Endothelial cell of umbilical vein (primary cell): Measurements from ENCODE around the gene TYW1. TPM values are rescaled to one million over a fixed set of nuclear protein-coding genes. Genes with fewer than 3 reads are reported as not detected.

ENCODE experiments used
- BruUV-seq: library from RNA; stranded (reverse); fragments of 400-500 nt; replicated peaks from 2 replicates; lab custom pipeline; 2021; lab: Mats Ljungman, UMichigan
- CTCF ChIA-PET: fragments of 300-600, 350-600 bp; sonication (Branson Sonifier 250); formaldehyde crosslinking; loops from one replicate; lab custom pipeline; 2021; ENCODE audit warnings: antibody characterized with exemption, inconsistent platforms; lab: Charles Lee
- POLR2A ChIA-PET: fragments of 300-600, 350-600 bp; sonication (Branson Sonifier 250); formaldehyde crosslinking; loops from one replicate; lab custom pipeline; 2021; ENCODE audit warnings: antibody characterized with exemption, inconsistent platforms; lab: Charles Lee
- DNase-seq: peaks from one replicate; pipeline ENCODE4 v3.0.0-alpha.2; 2011; ENCODE audit warnings: low read depth, low spot score
- FAIRE-seq: peaks from 2 replicates; lab custom pipeline; 2011; peaks lifted over from hg19 to GRCh38; lab: Jason Lieb, UNC
- H2AFZ ChIP-seq: 2 replicates; pipeline ENCODE4 v1.6.0; 2012; ENCODE audit warnings: low read depth, low read length, control low read depth, inconsistent platforms
- H3K27ac ChIP-seq: 2 replicates; pipeline ENCODE4 v1.5.1; 2011; ENCODE audit warnings: low read depth, mild to moderate bottlenecking, control low read depth, low read length, moderate library complexity; ENCODE audit not compliant: insufficient read depth
- H3K27me3 ChIP-seq, 2 experiments: 2 replicates each; pipeline versions ENCODE4 v1.6.0 to v1.6.1; 2011; ENCODE audit warnings: low read length in 2 of 2, mixed read lengths in 1 of 2; ENCODE audit not compliant: control insufficient read depth in 2 of 2, insufficient read depth in 2 of 2
- H3K36me3 ChIP-seq, 2 experiments: 2 replicates in 1 of 2; 3 replicates in 1 of 2; pipeline ENCODE4 v1.5.1; 2011; ENCODE audit warnings: low read length in 2 of 2, mild to moderate bottlenecking in 1 of 2, moderate library complexity in 1 of 2; ENCODE audit not compliant: control insufficient read depth in 2 of 2, insufficient read depth in 2 of 2; ENCODE audit errors: extremely low read depth in 1 of 2
- H3K4me1 ChIP-seq: 3 replicates; pipeline ENCODE4 v1.5.1; 2011; ENCODE audit warnings: mild to moderate bottlenecking, low read length; ENCODE audit not compliant: control insufficient read depth, insufficient read depth; ENCODE audit errors: extremely low read depth
- H3K4me2 ChIP-seq: 2 replicates; pipeline ENCODE4 v1.6.1; 2011; ENCODE audit warnings: low read length, control low read depth, mixed read lengths; ENCODE audit not compliant: insufficient read depth
- H3K4me3 ChIP-seq, 3 experiments: fragments of 200-600 bp in 1 of 3; sonication (generic), shearing (Covaris generic) in 1 of 3; replicated peaks in 1 of 3; 2 replicates each; pipeline ENCODE4 v1.5.1; 2011 to 2016; ENCODE audit warnings: control low read depth in 3 of 3, low read length in 3 of 3, mild to moderate bottlenecking in 2 of 3, inconsistent platforms in 1 of 3, low read depth in 1 of 3, moderate library complexity in 1 of 3; ENCODE audit not compliant: insufficient read depth in 1 of 3
- H3K79me2 ChIP-seq: 2 replicates; pipeline ENCODE4 v1.6.0; 2012; ENCODE audit warnings: low read length, inconsistent platforms; ENCODE audit not compliant: control insufficient read depth, insufficient read depth
- H3K9ac ChIP-seq: replicated peaks from 2 replicates; pipeline ENCODE3; 2011; ENCODE audit warnings: low read length, control low read depth; ENCODE audit not compliant: insufficient read depth; ENCODE audit errors: extremely low read depth
- H3K9me1 ChIP-seq: replicated peaks from 3 replicates; pipeline ENCODE4 v1.6.0; 2011; ENCODE audit warnings: mild to moderate bottlenecking, low read length; ENCODE audit not compliant: control insufficient read depth, insufficient read depth; ENCODE audit errors: extremely low read depth
- H3K9me3 ChIP-seq: replicated peaks from 2 replicates; pipeline ENCODE4 v1.5.1; 2012; ENCODE audit warnings: low read length, inconsistent platforms; ENCODE audit not compliant: control insufficient read depth, insufficient read depth
- H4K20me1 ChIP-seq: replicated peaks from 2 replicates; pipeline ENCODE3; 2011; ENCODE audit warnings: mild to moderate bottlenecking, low read length; ENCODE audit not compliant: control insufficient read depth, insufficient read depth; ENCODE audit errors: extremely low read depth
- CTCF ChIP-seq, 2 donors: IDR thresholded peaks; 1 replicate in 1 of 2; 2 replicates in 1 of 2; pipeline ENCODE4 v1.5.1; 2011; ENCODE audit warnings: low read length in 2 of 2, mild to moderate bottlenecking in 2 of 2, moderate library complexity in 2 of 2, control low read depth in 1 of 2, inconsistent platforms in 1 of 2, low read depth in 1 of 2; ENCODE audit not compliant: insufficient read depth in 1 of 2; ENCODE audit errors: extremely low read depth in 1 of 2
- EZH2 ChIP-seq: IDR thresholded peaks from 2 replicates; pipeline ENCODE4 v1.6.1; 2012; ENCODE audit warnings: borderline replicate concordance, low read depth, mild to moderate bottlenecking, moderate library complexity, low read length, inconsistent platforms; ENCODE audit not compliant: severe bottlenecking
- FOS ChIP-seq: IDR thresholded peaks from 2 replicates; pipeline ENCODE4 v1.6.1; 2011; ENCODE audit warnings: mild to moderate bottlenecking, low read length, moderate library complexity, borderline replicate concordance; ENCODE audit not compliant: insufficient read depth
- GATA2 ChIP-seq: IDR thresholded peaks from 2 replicates; pipeline ENCODE4 v1.7.0; 2011; ENCODE audit warnings: low read depth, mild to moderate bottlenecking, moderate library complexity, mixed read lengths, low read length; ENCODE audit not compliant: insufficient read length, insufficient read depth
- JUN ChIP-seq: IDR thresholded peaks from 2 replicates; pipeline ENCODE4 v1.6.1; 2011; ENCODE audit warnings: borderline replicate concordance, low read depth; ENCODE audit not compliant: insufficient read length, insufficient read depth
- MAX ChIP-seq: IDR thresholded peaks from 2 replicates; pipeline ENCODE4 v1.6.1; 2011; ENCODE audit not compliant: insufficient read depth, insufficient read length
- MYC ChIP-seq: IDR thresholded peaks from one replicate; pipeline ENCODE4 v1.6.1; 2011; ENCODE audit warnings: mild to moderate bottlenecking, low read depth, low read length
- POLR2A ChIP-seq: IDR thresholded peaks from 2 replicates; pipeline ENCODE4 v1.6.1; 2012; ENCODE audit warnings: low read depth, mild to moderate bottlenecking, control low read depth, low read length
- POLR2AphosphoS5 ChIP-seq: IDR thresholded peaks from 2 replicates; pipeline ENCODE4 v1.6.1; 2012; ENCODE audit warnings: low read depth, mild to moderate bottlenecking, control low read depth, low read length, moderate library complexity; ENCODE audit not compliant: insufficient read depth
- dilution Hi-C: fragments of 300-500 bp; cut with MboI; formaldehyde crosslinking; loops from one replicate; pipeline ENCODE4 v1.15.0; 2019; ENCODE audit warnings: low sequenced_read_pairs; ENCODE audit not compliant: extremely low pct_ligation_motif_present
- intact Hi-C: fragments of 100-400 bp; cut with micrococcal nuclease; formaldehyde crosslinking; loops from one replicate; pipeline ENCODE4 v1.10.0; 2022
- polyA plus RNA-seq, 4 experiments: library from polyadenylated mRNA; depleted of rRNA in 3 of 4; stranded (reverse) in 3 of 4; unstranded in 1 of 4; fragments of >200 nt; gene quantifications; 2 replicates each; pipeline versions ENCODE4 v1.2.1 to v1.2.3, GENCODE V29; 2011 to 2012; ENCODE audit warnings: missing spikeins in 1 of 4
- total RNA-seq: library from RNA; stranded (reverse); gene quantifications from 2 replicates; pipeline ENCODE4 v1.2.3, GENCODE V29; 2021

Gene TYW1
- total and polyA plus RNA-seq, 2 donors (not counting 3 experiments of a cell fraction or from before 2014, with no cell fraction given) = 7.7 to 15.9 TPM

DNA sequence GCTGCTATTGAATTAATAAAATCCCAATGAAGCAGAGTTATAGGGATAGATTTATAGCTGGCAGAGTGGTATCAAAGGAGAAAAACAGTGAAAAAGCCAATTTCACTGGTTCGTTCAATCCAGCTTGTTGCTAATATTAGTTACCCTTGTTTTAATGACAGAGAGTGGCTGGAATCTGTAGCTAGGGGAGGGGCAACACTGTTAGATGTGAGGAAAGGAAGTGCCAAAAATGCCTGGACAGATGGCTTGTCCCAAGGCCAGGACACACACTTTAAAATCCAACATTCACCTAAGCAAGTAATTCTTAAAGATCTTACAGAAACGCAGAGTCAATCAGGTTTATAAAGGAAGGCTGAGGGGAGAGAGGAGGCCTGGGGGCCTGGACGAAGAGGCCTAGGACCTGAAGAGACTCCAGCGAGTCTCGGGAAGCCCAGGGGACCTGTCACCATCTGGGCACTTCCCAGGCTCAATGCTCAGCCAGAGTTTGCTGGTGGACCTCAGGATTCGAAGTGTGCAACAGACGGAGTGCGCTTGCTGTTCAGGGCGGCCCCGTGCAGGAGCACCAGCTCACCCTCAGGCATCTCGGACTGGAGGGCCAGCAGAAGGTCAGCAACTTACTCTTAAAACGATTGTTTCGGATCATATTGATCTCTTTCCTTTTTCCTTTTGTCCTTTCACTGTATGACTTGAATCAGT lies 38.9 kb upstream of the TYW1 start:
- FAIRE-seq = no peak
- Histone ChIP-seq H3K9me3 (no peaks in the 10 kb centered on the region), H3K27me3 (no peaks in the 10 kb centered on the region), H3K27ac (no peak overlapping the region), H3K4me3 (no peak overlapping the region), H3K9me1 (no peaks in the 10 kb centered on the region), H3K79me2 (no peaks in the 10 kb centered on the region), H3K4me1 (peaks cover 6% of the 10 kb centered on the region), H4K20me1 (no peaks in the 10 kb centered on the region), H2AFZ (no peak overlapping the region), H3K9ac (no peak overlapping the region), H3K36me3 (peaks cover 11 to 34% of the 10 kb centered on the region in 2 experiments), H3K4me2 (no peak overlapping the region)
- dilution Hi-C loops = no loop called here
- intact Hi-C loops = no loop called here
- TF ChIP-seq GATA2 (no peak), POLR2A (no peak)
- no peak for DNase-seq
- POLR2A ChIA-PET = no interaction called here
- CTCF ChIA-PET = no interaction called here
- no TSS peak for BruUV-seq

- BruUV-seq = no TSS peak
- Histone ChIP-seq H3K4me1 (no peaks in the 10 kb centered on the region), H3K4me2 (no peak overlapping the region), H3K4me3 (no peak overlapping the region), H4K20me1 (no peaks in the 10 kb centered on the region), H3K9me1 (no peaks in the 10 kb centered on the region), H3K9me3 (no peaks in the 10 kb centered on the region), H3K79me2 (no peaks in the 10 kb centered on the region), H3K27me3 (no peaks in the 10 kb centered on the region), H3K27ac (no peak overlapping the region), H3K36me3 (peaks cover 9 to 34% of the 10 kb centered on the region in 2 experiments), H3K9ac (no peak overlapping the region), H2AFZ (no peak overlapping the region)
- DNase-seq = no peak
- ChIA-PET CTCF (interaction anchor here (0.9 kb wide), 1 partner anchor 59 kb away, joined by 4 read pairs; no protein-coding TSS in a partner anchor), POLR2A (no interaction called here)
- TF ChIP-seq EZH2 = no peak
- TF ChIP-seq MYC = no peak
- no peak for TF ChIP-seq JUN
- TF ChIP-seq POLR2A = no peak
- no peak for TF ChIP-seq MAX
- no peak for TF ChIP-seq POLR2AphosphoS5
- no peak for TF ChIP-seq CTCF (IDR thresholded peaks at IDR 0.05; ENCODE audit: extremely low read depth in 1 of 2, insufficient read depth in 1 of 2, low read depth in 1 of 2, low read length in 2 of 2)
- TF ChIP-seq FOS = no peak
- TF ChIP-seq GATA2 = no peak
- dilution Hi-C loops (no loop called here), intact Hi-C loops (no loop called here)
- no peak for FAIRE-seq
Measured at GRCh38 chr7:66958538-66959350, 37.9 kb upstream of the TYW1 start.
